ENCODE measurements around the gene DUSP2. TPM values are rescaled to one million over a fixed set of nuclear protein-coding genes. Genes with fewer than 3 reads are reported as not detected.

Gene DUSP2
- total RNA-seq, 2 experiments from 2014 or later: 248 to 407 TPM

- POLR2A ChIA-PET: interaction anchor here (1.5 to 12.9 kb wide), 4 partner anchors 10 to 31 kb away, joined by 3 to 136 read pairs (median 118); no protein-coding TSS in a partner anchor
Measured at GRCh38 chr2:96147593-96148201, 2.5 kb upstream of the DUSP2 start.

DNA sequence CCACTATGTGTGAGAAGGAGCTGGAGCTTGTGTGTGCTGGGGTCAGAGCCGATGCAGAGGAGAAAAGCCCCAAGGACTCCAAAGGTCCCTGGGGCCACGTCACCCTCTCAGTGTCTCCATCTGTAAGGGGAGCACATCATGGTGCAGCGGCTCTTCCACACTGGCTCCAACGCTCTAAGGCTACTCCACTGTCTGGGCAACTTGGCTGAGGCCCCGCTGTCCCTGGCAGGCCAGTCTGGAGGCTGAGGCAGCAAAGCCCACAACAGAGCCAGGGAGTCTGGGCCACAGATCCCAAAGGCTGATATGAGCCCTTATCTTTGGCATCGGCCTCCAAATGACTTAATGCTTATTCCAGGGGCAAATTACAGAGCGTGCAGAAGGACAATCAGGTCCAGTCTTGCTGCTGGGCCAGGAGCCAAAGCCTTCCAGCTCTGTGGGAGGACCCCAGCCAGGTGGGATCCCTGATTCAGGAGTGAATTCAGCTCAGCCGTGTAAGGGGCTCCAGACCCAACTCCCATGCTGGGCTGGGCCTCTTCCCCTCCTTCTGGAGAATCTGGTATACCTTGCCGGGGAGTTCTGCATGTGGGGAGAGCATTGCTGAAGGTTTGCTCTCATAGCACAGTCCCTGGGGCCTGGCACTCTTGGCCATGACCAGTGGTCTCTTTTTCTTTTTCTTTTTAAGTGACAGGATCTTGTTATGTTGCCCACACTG lies 1.8 kb upstream of the DUSP2 start:
- DNase-seq (peak; percentile 74), ATAC-seq (no peak)
- Mint-ChIP-seq H3K9me3 (ENCODE audit: low read depth) (no peaks in the 10 kb centered on the region), H3K27ac (peak overlapping the region; percentile 99), H3K27me3 (no peaks in the 10 kb centered on the region), H3K4me3 (peak overlapping the region; percentile 97), H3K4me1 (peaks cover 64% of the 10 kb centered on the region), H3K36me3 (ENCODE audit: low read depth) (peaks cover 31% of the 10 kb centered on the region)
- POLR2A ChIA-PET: interaction anchor here (0.6 to 12.9 kb wide), 7 partner anchors 11 to 1068 kb away, joined by 3 to 136 read pairs (median 7); partner anchors contain the start of gene STARD7
- CTCF ChIA-PET: interaction anchor here (0.9 to 17.4 kb wide), 10 partner anchors 8 to 154 kb away, joined by 3 to 347 read pairs (median 5); partner anchors contain the start of genes ADRA2B and ASTL
- intact Hi-C loops (cut with DNase I, micrococcal nuclease): loop anchor here (1.0 to 5.0 kb wide), 8 partner anchors 61 to 1515 kb away; partner anchors contain the start of genes SNRNP200 (in 2 of the 2), ACTR1B (in 1 of the 2), ARID5A (in 1 of the 2) and STARD7 (in 1 of the 2)

More at GRCh38 chr2:96147593-96148201, 2.5 kb upstream of the DUSP2 start:
- intact Hi-C loops (cut with DNase I, micrococcal nuclease): loop anchor here (1.0 to 5.0 kb wide), 10 partner anchors 10 to 1515 kb away; partner anchors contain the start of genes ACTR1B (in 1 of the 2), ARID5A (in 1 of the 2), CIAO1 (in 1 of the 2) and KANSL3 (in 1 of the 2)
- Mint-ChIP-seq H3K36me3 (ENCODE audit: low read depth) (peaks cover 25% of the 10 kb centered on the region), H3K4me1 (peaks cover 63% of the 10 kb centered on the region), H3K9me3 (ENCODE audit: low read depth) (no peaks in the 10 kb centered on the region), H3K27ac (peak overlapping the region; percentile 99), H3K27me3 (no peaks in the 10 kb centered on the region), H3K4me3 (peak overlapping the region; percentile 97)
- ATAC-seq: no peak
- CTCF ChIA-PET: interaction anchor here (0.9 to 17.4 kb wide), 8 partner anchors 9 to 155 kb away, joined by 3 to 347 read pairs (median 7); partner anchors contain the start of genes ADRA2B and ASTL
- peak; percentile 75 for DNase-seq

GRCh38 chr2:96146153-96146880 lies 1.1 kb upstream of the DUSP2 start:
- peak overlapping the region; percentile 97 for H3K4me3 Mint-ChIP-seq
- peaks cover 36% of the 10 kb centered on the region for H3K36me3 Mint-ChIP-seq (ENCODE audit: low read depth)
- DNase-seq: peak; percentile 96
- H3K27me3 Mint-ChIP-seq: no peaks in the 10 kb centered on the region
- ChIA-PET POLR2A (interaction anchor here (0.6 to 12.9 kb wide), 8 partner anchors 12 to 1067 kb away, joined by 3 to 136 read pairs (median 6); partner anchors contain the start of gene STARD7), CTCF (interaction anchor here (0.9 to 17.4 kb wide), 8 partner anchors 9 to 154 kb away, joined by 3 to 347 read pairs (median 4); no protein-coding TSS in a partner anchor)
- intact Hi-C loops (cut with DNase I, micrococcal nuclease): loop anchor here (1.0 to 5.0 kb wide), 8 partner anchors 62 to 1516 kb away; partner anchors contain the start of genes SNRNP200 (in 2 of the 2), ACTR1B (in 1 of the 2), ARID5A (in 1 of the 2) and STARD7 (in 1 of the 2)
- H3K4me1 Mint-ChIP-seq: peaks cover 62% of the 10 kb centered on the region
- no peaks in the 10 kb centered on the region for H3K9me3 Mint-ChIP-seq (ENCODE audit: low read depth)
- peak overlapping the region; percentile 99 for H3K27ac Mint-ChIP-seq
- peak; percentile 25 for ATAC-seq

DNA sequence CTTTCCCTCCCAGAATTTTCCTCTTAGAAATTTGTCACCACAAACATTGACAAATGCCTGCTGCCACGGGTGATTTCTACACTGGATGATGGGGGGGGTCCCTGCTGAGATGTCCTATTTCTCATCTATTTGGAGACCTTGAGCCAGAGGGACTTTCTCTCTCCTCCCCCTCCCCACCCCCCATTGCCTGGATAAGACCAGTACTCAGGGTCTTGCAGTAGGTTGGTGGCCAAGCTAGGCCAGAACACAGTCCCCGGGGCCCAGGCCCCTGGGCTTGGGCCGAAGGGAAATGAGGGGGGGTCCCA lies 560 bp upstream of the DUSP2 start:
- Mint-ChIP-seq H3K9me3 (ENCODE audit: low read depth) (no peaks in the 10 kb centered on the region), H3K27ac (peak overlapping the region; percentile 99), H3K36me3 (ENCODE audit: low read depth) (peaks cover 36% of the 10 kb centered on the region), H3K4me1 (peaks cover 62% of the 10 kb centered on the region), H3K4me3 (peak overlapping the region; percentile 97), H3K27me3 (no peaks in the 10 kb centered on the region)
- ChIA-PET CTCF (interaction anchor here (1.1 to 17.4 kb wide), 4 partner anchors 11 to 28 kb away, joined by 5 to 347 read pairs (median 12); no protein-coding TSS in a partner anchor), POLR2A (interaction anchor here (0.6 to 12.9 kb wide), 6 partner anchors 12 to 392 kb away, joined by 3 to 136 read pairs (median 62); partner anchors contain the start of gene STARD7)
- intact Hi-C loops (cut with DNase I, micrococcal nuclease): loop anchor here (1.0 to 5.0 kb wide), 12 partner anchors 19 to 1517 kb away; partner anchors contain the start of genes SNRNP200 (in 2 of the 2), STARD7 (in 2 of the 2), ACTR1B (in 1 of the 2) and ARID5A (in 1 of the 2)
- ATAC-seq: peak; percentile 0
- no peak for DNase-seq

GRCh38 chr2:96144481-96145035 lies 682 bp downstream of the DUSP2 start:
- POLR2A ChIA-PET: interaction anchor here (1.2 to 12.9 kb wide), 4 partner anchors 14 to 64 kb away, joined by 4 to 136 read pairs (median 118); partner anchors contain the start of gene STARD7
- Mint-ChIP-seq H3K4me3 (peak overlapping the region; percentile 97), H3K27ac (peak overlapping the region; percentile 92), H3K4me1 (peaks cover 51% of the 10 kb centered on the region), H3K9me3 (ENCODE audit: low read depth) (no peaks in the 10 kb centered on the region), H3K36me3 (ENCODE audit: low read depth) (peaks cover 36% of the 10 kb centered on the region), H3K27me3 (no peaks in the 10 kb centered on the region)
- no peak for ATAC-seq
- intact Hi-C loops (cut with DNase I, micrococcal nuclease): loop anchor here (1.0 to 5.0 kb wide), 10 partner anchors 20 to 1518 kb away; partner anchors contain the start of genes ACTR1B (in 1 of the 2), ARID5A (in 1 of the 2), CIAO1 (in 1 of the 2) and NCAPH (in 1 of the 2)
- CTCF ChIA-PET: interaction anchor here (0.6 to 17.4 kb wide), 4 partner anchors 12 to 29 kb away, joined by 3 to 347 read pairs (median 4); no protein-coding TSS in a partner anchor
- peak; percentile 63 for DNase-seq

DNA sequence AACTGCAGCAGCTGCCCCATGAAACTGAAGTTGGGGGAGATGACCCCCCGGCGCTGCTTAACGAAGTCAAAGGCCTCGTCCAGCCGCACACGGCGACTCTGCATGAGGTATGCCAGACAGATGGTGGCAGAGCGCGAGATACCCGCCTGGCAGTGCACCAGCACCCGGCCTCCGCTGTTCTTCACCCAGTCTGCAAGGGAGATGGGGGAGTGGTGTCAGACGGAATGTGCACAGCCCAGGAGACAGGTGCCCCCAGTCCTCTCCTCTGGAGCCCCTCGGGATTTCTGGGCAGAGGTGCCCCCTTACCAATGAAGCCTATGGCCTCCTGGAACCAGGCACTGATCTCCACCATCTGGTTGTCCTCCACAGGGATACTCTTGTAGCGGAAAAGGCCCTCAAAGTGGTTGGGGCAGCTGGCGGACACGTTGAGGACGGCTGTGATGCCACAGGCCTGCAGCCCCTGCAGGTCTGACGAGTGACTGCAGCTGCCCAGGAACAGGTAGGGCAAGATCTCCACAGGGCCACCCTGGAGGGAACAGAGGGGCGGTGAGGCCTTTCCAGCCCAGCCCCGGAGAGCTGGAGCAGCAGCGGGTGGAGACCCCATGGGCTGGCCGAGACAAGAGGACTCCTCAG lies 1.3 kb downstream of the DUSP2 start:
- DNase-seq (peak; percentile 54), ATAC-seq (no peak)
- ChIA-PET CTCF (interaction anchor here (0.6 to 17.4 kb wide), 5 partner anchors 13 to 122 kb away, joined by 3 to 347 read pairs (median 4); no protein-coding TSS in a partner anchor), POLR2A (interaction anchor here (0.8 to 12.9 kb wide), 5 partner anchors 14 to 190 kb away, joined by 4 to 136 read pairs (median 118); partner anchors contain the start of gene STARD7)
- H3K4me1 Mint-ChIP-seq: peaks cover 51% of the 10 kb centered on the region
- H3K27me3 Mint-ChIP-seq: no peaks in the 10 kb centered on the region
- peaks cover 36% of the 10 kb centered on the region for H3K36me3 Mint-ChIP-seq (ENCODE audit: low read depth)
- H3K4me3 Mint-ChIP-seq: peak overlapping the region; percentile 97
- H3K9me3 Mint-ChIP-seq (ENCODE audit: low read depth): no peaks in the 10 kb centered on the region
- H3K27ac Mint-ChIP-seq: peak overlapping the region; percentile 92
- intact Hi-C loops (cut with DNase I, micrococcal nuclease): loop anchor here in 1 of 2 experiments (2.0 kb wide), 1 partner anchor 151 kb away; no protein-coding TSS in a partner anchor

GRCh38 chr2:96143231-96143847 lies 1.9 kb downstream of the DUSP2 start:
- ATAC-seq: no peak
- ChIA-PET POLR2A (interaction anchor here (0.7 to 12.9 kb wide), 7 partner anchors 15 to 385 kb away, joined by 3 to 136 read pairs (median 9); partner anchors contain the start of gene STARD7), CTCF (interaction anchor here (1.0 to 17.4 kb wide), 8 partner anchors 13 to 151 kb away, joined by 3 to 347 read pairs (median 6); partner anchors contain the start of gene ANKRD36C)
- peak overlapping the region; percentile 92 for H3K27ac Mint-ChIP-seq
- H3K27me3 Mint-ChIP-seq: no peaks in the 10 kb centered on the region
- peak overlapping the region; percentile 97 for H3K4me3 Mint-ChIP-seq
- peaks cover 49% of the 10 kb centered on the region for H3K4me1 Mint-ChIP-seq
- H3K9me3 Mint-ChIP-seq (ENCODE audit: low read depth): no peaks in the 10 kb centered on the region
- peak; percentile 65 for DNase-seq
- peaks cover 36% of the 10 kb centered on the region for H3K36me3 Mint-ChIP-seq (ENCODE audit: low read depth)
- intact Hi-C loops (cut with DNase I, micrococcal nuclease): no loop called here

GRCh38 chr2:96142217-96143113 lies 2.8 kb downstream of the DUSP2 start:
- peaks cover 40% of the 10 kb centered on the region for H3K4me1 Mint-ChIP-seq
- DNase-seq (peak; percentile 92), ATAC-seq (peak; percentile 9)
- peak overlapping the region; percentile 97 for H3K4me3 Mint-ChIP-seq
- no peaks in the 10 kb centered on the region for H3K27me3 Mint-ChIP-seq
- peak overlapping the region; percentile 92 for H3K27ac Mint-ChIP-seq
- ChIA-PET POLR2A (interaction anchor here (0.6 to 12.9 kb wide), 8 partner anchors 16 to 191 kb away, joined by 3 to 136 read pairs (median 8); partner anchors contain the start of gene STARD7), CTCF (interaction anchor here (0.6 to 17.4 kb wide), 15 partner anchors 9 to 150 kb away, joined by 3 to 347 read pairs (median 4); partner anchors contain the start of gene ANKRD36C)
- intact Hi-C loops (cut with DNase I, micrococcal nuclease): loop anchor here (1.0 kb wide), 2 partner anchors 25 to 32 kb away; no protein-coding TSS in a partner anchor
- peaks cover 33% of the 10 kb centered on the region for H3K36me3 Mint-ChIP-seq (ENCODE audit: low read depth)
- no peaks in the 10 kb centered on the region for H3K9me3 Mint-ChIP-seq (ENCODE audit: low read depth)

All from activated CD4-positive, alpha-beta T cell treated with anti-CD3 and anti-CD28 coated beads for 36 hours (primary cell).